ENCODE results near the gene CRB2. TPM values are rescaled to one million over a fixed set of nuclear protein-coding genes. Genes with fewer than 3 reads are reported as not detected.

CRB2 gene
- total and polyA plus RNA-seq, 2 of the 13 experiments (the other 11 are each of a cell fraction or from before 2014, with no cell fraction given): 0.01 to 0.29 TPM

- TF ChIP-seq TFDP1 (CRISPR knock-in tag; IDR thresholded peaks at IDR 0.05; ENCODE audit: borderline replicate concordance): peak; percentile 27; the same call in 1 of the 2 replicates
- peak; percentile 79; the same call in 1 of the 2 replicates for TF ChIP-seq KLF12 (CRISPR knock-in tag; IDR thresholded peaks at IDR 0.05; ENCODE audit: borderline replicate concordance)
- no peak; the same call in 1 of the 2 replicates for TF ChIP-seq POGK (CRISPR knock-in tag; conservative IDR thresholded peaks at IDR 0.05)
- no peak for TF ChIP-seq ZNF589 (CRISPR knock-in tag; conservative IDR thresholded peaks at IDR 0.05)
- no peak for TF ChIP-seq TAF1 (CRISPR knock-in tag; IDR thresholded peaks at IDR 0.05)
- no peak for TF ChIP-seq SOX13 (IDR thresholded peaks at IDR 0.05)
- TF ChIP-seq SOX13 (CRISPR knock-in tag; conservative IDR thresholded peaks at IDR 0.05 in 1 of 2, IDR thresholded peaks at IDR 0.05 in 1 of 2): peak in 1 of 2 experiments; percentile 56; a peak in 2 of 4 replicates
- peak in 1 of 2 experiments; percentile 51; a peak in 1 of 4 replicates for TF ChIP-seq EP300 (IDR thresholded peaks at IDR 0.05; ENCODE audit: low read depth in 2 of 2, low read length in 2 of 2)
- TF ChIP-seq EP300 (CRISPR knock-in tag; IDR thresholded peaks at IDR 0.05; ENCODE audit: borderline replicate concordance): no peak
- peak; percentile 99 for TF ChIP-seq ZSCAN25 (CRISPR knock-in tag; IDR thresholded peaks at IDR 0.05)
- TF ChIP-seq MED1 (CRISPR knock-in tag; IDR thresholded peaks at IDR 0.05): peak; percentile 54
- TF ChIP-seq ZNF350 (CRISPR knock-in tag; IDR thresholded peaks at IDR 0.05; ENCODE audit: borderline replicate concordance, low read depth): 0 out of 2 replicates have a peak, but pooled peaks have one; percentile 28
- peak; percentile 27 for TF ChIP-seq ARID5B (CRISPR knock-in tag; IDR thresholded peaks at IDR 0.05)
- peak; percentile 33; the same call in 1 of the 2 replicates for TF ChIP-seq IRF2 (CRISPR knock-in tag; IDR thresholded peaks at IDR 0.05)
- peak; percentile 22; the same call in 1 of the 2 replicates for TF ChIP-seq TFE3 (CRISPR knock-in tag; IDR thresholded peaks at IDR 0.05)
- TF ChIP-seq MBNL3 (CRISPR knock-in tag; conservative IDR thresholded peaks at IDR 0.05): no peak
- TF ChIP-seq MAX (IDR thresholded peaks at IDR 0.05): peak; percentile 37; the same call in 1 of the 2 replicates
- peak; percentile 95 for TF ChIP-seq RFX3 (CRISPR knock-in tag; IDR thresholded peaks at IDR 0.05)
Measured at GRCh38 chr9:123360161-123361085, 4.4 kb downstream of the CRB2 start (continued).
